HepG2 (cell line): ENCODE data around the gene ALKBH5. TPM values are rescaled to one million over a fixed set of nuclear protein-coding genes. Genes with fewer than 3 reads are reported as not detected.

Source experiments
- DMAP1 ChIP-seq: IDR thresholded peaks from 2 replicates; pipeline ENCODE4 v1.6.1; 2016
- EP300 ChIP-seq, 3 experiments: sonication (generic) in 1 of 3; formaldehyde crosslinking in 1 of 3; IDR thresholded peaks; 2 replicates each; pipeline versions ENCODE4 v1.5.1 to v1.6.1; 2011 to 2020; ENCODE audit warnings: low read depth in 2 of 3, low read length in 2 of 3, borderline replicate concordance in 1 of 3, improper control_type of control experiment in 1 of 3, mild to moderate bottlenecking in 1 of 3, missing genetic modification reagents in 1 of 3, moderate library complexity in 1 of 3
- GABPA ChIP-seq, 2 experiments: IDR thresholded peaks; 2 replicates each; pipeline ENCODE4 v1.6.1; 2011 to 2016; ENCODE audit warnings: low read depth in 2 of 2, low read length in 1 of 2, missing biosample characterization in 1 of 2, missing genetic modification characterization in 1 of 2
- KLF13 ChIP-seq: sonication (generic); formaldehyde crosslinking; IDR thresholded peaks from 2 replicates; pipeline ENCODE4 v1.4.0; 2020; ENCODE audit warnings: mild to moderate bottlenecking, missing genetic modification reagents
- MATR3 ChIP-seq: sonication (generic); formaldehyde crosslinking; IDR thresholded peaks from 2 replicates; pipeline ENCODE4 v1.4.0; 2020; ENCODE audit warnings: missing genetic modification reagents
- MAZ ChIP-seq, 2 experiments: sonication (generic) in 1 of 2; formaldehyde crosslinking in 1 of 2; IDR thresholded peaks; 2 replicates each; pipeline versions ENCODE4 v1.5.0 to v1.6.1; 2012 to 2020; ENCODE audit warnings: low read depth in 2 of 2, mild to moderate bottlenecking in 2 of 2, borderline replicate concordance in 1 of 2, improper control_type of control experiment in 1 of 2, low read length in 1 of 2, missing genetic modification reagents in 1 of 2, moderate library complexity in 1 of 2
- MIXL1 ChIP-seq: IDR thresholded peaks from 2 replicates; pipeline ENCODE4 v1.6.1; 2016
- NR2C2 ChIP-seq: sonication (generic); formaldehyde crosslinking; IDR thresholded peaks from 2 replicates; pipeline ENCODE4 v1.4.0; 2020; ENCODE audit warnings: missing genetic modification reagents, mild to moderate bottlenecking, moderate library complexity, borderline replicate concordance
- RBFOX2 ChIP-seq: fragments of 200-400 bp; formaldehyde crosslinking; IDR thresholded peaks from 2 replicates; pipeline ENCODE4 v1.6.1; 2017; ENCODE audit warnings: low read depth, mild to moderate bottlenecking, low read length
- ZBTB39 ChIP-seq: sonication (generic); formaldehyde crosslinking; IDR thresholded peaks from 2 replicates; pipeline ENCODE4 v1.5.0; 2020; ENCODE audit warnings: missing genetic modification reagents
- ZNF407 ChIP-seq: sonication (generic); formaldehyde crosslinking; IDR thresholded peaks from one replicate; pipeline ENCODE4 v1.5.1; 2020; ENCODE audit warnings: mild to moderate bottlenecking, missing genetic modification reagents; ENCODE audit errors: not compliant biosample characterization
- ZNF589 ChIP-seq: sonication (generic); formaldehyde crosslinking; conservative IDR thresholded peaks from 2 replicates; pipeline ENCODE4 v1.8.0; 2022; ENCODE audit warnings: mild to moderate bottlenecking, moderate library complexity, missing genetic modification reagents
- polyA plus RNA-seq, 8 experiments: library from polyadenylated mRNA; depleted of rRNA in 3 of 8; stranded (reverse) in 7 of 8; unstranded in 1 of 8; fragments of >200 nt; fragmentation: Illumina TruSeq in 4 of 8; extraction: Trizol in 4 of 8; gene quantifications; 2 replicates each; pipeline versions ENCODE4 v1.2.1 to v1.2.3, GENCODE V29; 2011 to 2016; ENCODE audit warnings: low read depth in 4 of 8, missing spikeins in 1 of 8, mixed read lengths in 1 of 8; ENCODE audit not compliant: insufficient read depth in 1 of 8
- total RNA-seq, 5 experiments: library from RNA; depleted of rRNA; stranded (reverse); fragments of >200 nt; fragmentation: Illumina TruSeq; extraction: Trizol; gene quantifications; 2 replicates each; pipeline ENCODE4 v1.2.3, GENCODE V29; 2016; ENCODE audit warnings: low read depth in 1 of 5
- TF ChIP-seq, protein P1 (sequence below): sonication (generic); formaldehyde crosslinking; IDR thresholded peaks from 2 replicates; pipeline ENCODE4 v1.8.1; 2022; ENCODE audit warnings: mild to moderate bottlenecking, missing genetic modification reagents
- TF ChIP-seq, protein P2 (sequence below): IDR thresholded peaks from 2 replicates; pipeline ENCODE4 v1.6.1; 2016; ENCODE audit warnings: low read depth, control low read depth
- TF ChIP-seq, protein P3 (sequence below): sonication (generic); formaldehyde crosslinking; IDR thresholded peaks from 2 replicates; pipeline ENCODE4 v1.5.1; 2020; ENCODE audit warnings: missing genetic modification reagents, mild to moderate bottlenecking, borderline replicate concordance

ALKBH5 gene
- total and polyA plus RNA-seq, 2 of the 13 experiments (the other 11 are each of a cell fraction or from before 2014, with no cell fraction given): 68.9 to 76.9 TPM

DNA sequence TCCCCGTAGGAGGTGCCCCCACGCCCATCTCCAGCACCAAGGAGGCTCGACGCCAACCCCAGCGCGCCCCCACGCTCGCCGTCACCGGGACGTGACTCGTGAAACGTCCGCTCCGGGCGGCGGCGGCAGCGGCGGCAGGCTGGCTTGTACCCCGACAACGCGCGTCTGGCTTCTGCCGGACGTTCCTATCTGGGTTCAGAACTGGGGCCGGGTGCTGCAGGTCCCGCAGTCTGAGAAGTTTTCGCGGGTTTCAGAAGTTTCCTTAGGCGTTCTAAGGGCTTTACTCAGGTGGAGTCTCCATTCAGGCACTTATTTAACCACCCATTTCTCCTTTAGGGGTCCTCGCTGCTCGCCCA is 672 bp upstream of the ALKBH5 start (continued):
- no peak for TF ChIP-seq ZNF407
- no peak for TF ChIP-seq KLF13 (CRISPR knock-in tag)
- TF ChIP-seq ZBTB39: no peak
- no peak for TF ChIP-seq MATR3 (CRISPR knock-in tag)
- no peak for TF ChIP-seq EP300 (IDR thresholded peaks at IDR 0.05; ENCODE audit: low read depth in 2 of 2, low read length in 2 of 2)
- TF ChIP-seq EP300 (CRISPR knock-in tag; IDR thresholded peaks at IDR 0.05; ENCODE audit: borderline replicate concordance): no peak
- TF ChIP-seq, protein P1, sequence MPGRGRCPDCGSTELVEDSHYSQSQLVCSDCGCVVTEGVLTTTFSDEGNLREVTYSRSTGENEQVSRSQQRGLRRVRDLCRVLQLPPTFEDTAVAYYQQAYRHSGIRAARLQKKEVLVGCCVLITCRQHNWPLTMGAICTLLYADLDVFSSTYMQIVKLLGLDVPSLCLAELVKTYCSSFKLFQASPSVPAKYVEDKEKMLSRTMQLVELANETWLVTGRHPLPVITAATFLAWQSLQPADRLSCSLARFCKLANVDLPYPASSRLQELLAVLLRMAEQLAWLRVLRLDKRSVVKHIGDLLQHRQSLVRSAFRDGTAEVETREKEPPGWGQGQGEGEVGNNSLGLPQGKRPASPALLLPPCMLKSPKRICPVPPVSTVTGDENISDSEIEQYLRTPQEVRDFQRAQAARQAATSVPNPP (CRISPR knock-in tag): no peak
- TF ChIP-seq DMAP1: peak; percentile 92
- TF ChIP-seq, protein P2, sequence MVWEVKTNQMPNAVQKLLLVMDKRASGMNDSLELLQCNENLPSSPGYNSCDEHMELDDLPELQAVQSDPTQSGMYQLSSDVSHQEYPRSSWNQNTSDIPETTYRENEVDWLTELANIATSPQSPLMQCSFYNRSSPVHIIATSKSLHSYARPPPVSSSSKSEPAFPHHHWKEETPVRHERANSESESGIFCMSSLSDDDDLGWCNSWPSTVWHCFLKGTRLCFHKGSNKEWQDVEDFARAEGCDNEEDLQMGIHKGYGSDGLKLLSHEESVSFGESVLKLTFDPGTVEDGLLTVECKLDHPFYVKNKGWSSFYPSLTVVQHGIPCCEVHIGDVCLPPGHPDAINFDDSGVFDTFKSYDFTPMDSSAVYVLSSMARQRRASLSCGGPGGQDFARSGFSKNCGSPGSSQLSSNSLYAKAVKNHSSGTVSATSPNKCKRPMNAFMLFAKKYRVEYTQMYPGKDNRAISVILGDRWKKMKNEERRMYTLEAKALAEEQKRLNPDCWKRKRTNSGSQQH: no peak
- no peak for TF ChIP-seq GABPA (IDR thresholded peaks at IDR 0.05; ENCODE audit: low read depth, low read length)
- no peak for TF ChIP-seq GABPA (CRISPR knock-in tag; IDR thresholded peaks at IDR 0.05; ENCODE audit: low read depth)
- peak; percentile 51; the same call in 1 of the 2 replicates for TF ChIP-seq ZNF589 (CRISPR knock-in tag)
- TF ChIP-seq MIXL1 (CRISPR knock-in tag): no peak
- TF ChIP-seq NR2C2 (CRISPR knock-in tag): peak; percentile 79; the same call in 1 of the 2 replicates
- no peak for TF ChIP-seq MAZ (IDR thresholded peaks at IDR 0.05; ENCODE audit: borderline replicate concordance, low read depth, low read length)
- no peak for TF ChIP-seq MAZ (CRISPR knock-in tag; IDR thresholded peaks at IDR 0.05; ENCODE audit: low read depth)
- TF ChIP-seq, protein P3, sequence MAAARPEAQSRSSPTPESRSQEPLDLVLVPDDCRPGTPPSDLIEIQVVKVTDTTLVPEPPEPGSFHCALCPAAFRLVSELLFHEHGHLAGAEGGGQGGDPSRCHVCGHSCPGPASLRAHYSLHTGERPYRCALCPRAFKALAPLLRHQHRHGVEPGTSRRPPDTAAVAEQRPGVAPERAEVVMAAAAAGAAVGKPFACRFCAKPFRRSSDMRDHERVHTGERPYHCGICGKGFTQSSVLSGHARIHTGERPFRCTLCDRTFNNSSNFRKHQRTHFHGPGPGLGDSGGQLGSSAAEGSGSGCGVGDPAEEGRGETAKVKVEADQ (CRISPR knock-in tag): no peak
- peak; percentile 86 for TF ChIP-seq RBFOX2
